Adrenal gland (tissue), 5 donors: Measurements from ENCODE around the gene DDX20.

ENCODE experiments used
- CTCF ChIP-seq, 6 experiments: fragments of 450-650 bp in 4 of 6; fragments of 200-600 bp in 2 of 6; sonication (generic) in 1 of 6; IDR thresholded peaks; 1 replicate in 5 of 6; 2 replicates in 1 of 6; pipeline versions ENCODE4 v1.5.1 to v1.8.0; 2016 to 2021; ENCODE audit warnings: antibody characterized with exemption in 6 of 6, mild to moderate bottlenecking in 2 of 6, moderate library complexity in 1 of 6
- POLR2A ChIP-seq, 2 donors: fragments of 450-650 bp; IDR thresholded peaks; one replicate each; pipeline ENCODE4 v1.6.1; 2017; ENCODE audit warnings: antibody characterized with exemption in 2 of 2, mild to moderate bottlenecking in 2 of 2, moderate library complexity in 1 of 2
- donor health status: DM: no; HTN: no; CAD: no.

- TF ChIP-seq CTCF (IDR thresholded peaks at IDR 0.05): no peak
- no peak for TF ChIP-seq POLR2A (IDR thresholded peaks at IDR 0.05)
Measured at GRCh38 chr1:111770916-111771315, 15.2 kb downstream of the DDX20 start.
